AG04450 (cell line): Measurements from ENCODE around the gene HSPA4. TPM values are rescaled to one million over a fixed set of nuclear protein-coding genes. Genes with fewer than 3 reads are reported as not detected.
"Not testable (repeated sequence)": the region's sequence is repeated elsewhere in the genome, so short reads cannot be mapped to it uniquely, and the experiment has no call there.

Source experiments
- CTCF ChIA-PET: fragments of 300-600, 350-600 bp; formaldehyde crosslinking; extraction: SDS; loops from one replicate; lab custom pipeline; 2022; ENCODE audit warnings: antibody characterized with exemption, inconsistent platforms; lab: Charles Lee
- POLR2A ChIA-PET: fragments of 350-600 bp; formaldehyde crosslinking; extraction: SDS; loops from one replicate; lab custom pipeline; 2021; ENCODE audit warnings: antibody characterized with exemption, inconsistent platforms; lab: Yijun Ruan, JAX
- DNase-seq: peaks from one replicate; pipeline ENCODE4 v3.0.0-alpha.2; 2011; ENCODE audit warnings: low read depth, low spot score
- H3K27ac ChIP-seq: one replicate; pipeline ENCODE4 v1.5.1; 2012; ENCODE audit warnings: low read depth, low read length, control low read depth
- H3K27me3 ChIP-seq: one replicate; pipeline ENCODE4 v1.6.0; 2012; ENCODE audit warnings: low read length; ENCODE audit not compliant: control insufficient read depth, insufficient read depth
- H3K4me3 ChIP-seq: 2 replicates; pipeline ENCODE4 v1.5.1; 2011; ENCODE audit warnings: mild to moderate bottlenecking, low read depth, low read length, control low read depth
- H3K9me3 ChIP-seq: 2 replicates; pipeline ENCODE4 v1.5.1; 2012; ENCODE audit warnings: low read length; ENCODE audit not compliant: control insufficient read depth, insufficient read depth
- polyA plus RNA-seq: library from polyadenylated mRNA; depleted of rRNA; stranded (reverse); fragments of >200 nt; gene quantifications from 2 replicates; pipeline ENCODE4 v1.2.3, GENCODE V29; 2011
- TF ChIP-seq, protein P1 (sequence below): IDR thresholded peaks from 2 replicates; pipeline ENCODE4 v1.5.1; 2011; ENCODE audit warnings: low read depth, low read length, control low read depth, inconsistent platforms

Gene HSPA4
- polyA plus RNA-seq, 1 experiment = 96.9 TPM

DNA sequence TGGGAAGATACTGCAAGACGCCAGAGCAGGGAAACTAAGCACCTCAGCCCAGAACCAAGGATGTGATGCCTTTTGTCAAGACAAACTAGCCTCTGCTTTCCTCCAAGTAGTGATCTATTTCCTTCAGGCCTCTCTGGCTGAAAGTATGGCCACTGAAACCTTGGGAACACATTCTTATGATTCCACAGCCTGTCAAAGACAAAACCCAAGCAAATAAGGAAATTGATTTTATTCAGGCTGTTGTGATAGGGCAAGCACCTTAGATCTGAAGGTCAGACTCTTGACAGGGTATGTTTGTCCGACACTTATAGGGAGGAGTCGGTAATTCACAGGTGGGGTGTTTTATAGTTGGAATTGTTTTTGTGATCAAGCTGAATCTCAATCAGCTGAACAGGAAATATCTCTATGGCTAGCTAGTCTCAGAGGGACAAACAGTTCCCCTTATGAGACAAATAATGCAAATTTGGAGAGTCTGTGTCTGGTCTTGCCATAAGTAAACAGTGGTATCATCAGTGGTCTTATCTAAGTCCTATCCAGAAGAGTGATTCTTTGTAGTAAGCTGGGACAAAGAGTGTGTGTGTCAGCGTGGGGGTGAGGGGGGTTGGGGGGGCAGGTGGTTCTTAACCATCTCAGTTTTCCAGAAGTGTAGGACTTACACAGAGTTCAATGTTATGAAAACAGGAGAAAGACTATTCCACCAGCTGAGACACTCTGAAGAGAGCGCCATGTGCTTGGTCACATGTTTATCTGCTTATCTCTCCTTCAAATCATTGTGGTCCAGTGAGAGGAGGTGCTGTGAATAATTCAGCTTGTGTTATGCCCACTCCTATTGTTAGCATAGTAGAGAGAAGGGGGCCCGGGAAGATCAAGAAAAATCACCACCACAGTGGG is 18.7 kb upstream of the HSPA4 start:
- no peaks in the 10 kb centered on the region for H3K27me3 ChIP-seq
- POLR2A ChIA-PET = no interaction called here
- CTCF ChIA-PET = interaction anchor here (0.6 kb wide), 1 partner anchor 194 kb away, joined by 6 read pairs; no protein-coding TSS in a partner anchor
- H3K9me3 ChIP-seq = no peaks in the 10 kb centered on the region
- TF ChIP-seq, protein P1, sequence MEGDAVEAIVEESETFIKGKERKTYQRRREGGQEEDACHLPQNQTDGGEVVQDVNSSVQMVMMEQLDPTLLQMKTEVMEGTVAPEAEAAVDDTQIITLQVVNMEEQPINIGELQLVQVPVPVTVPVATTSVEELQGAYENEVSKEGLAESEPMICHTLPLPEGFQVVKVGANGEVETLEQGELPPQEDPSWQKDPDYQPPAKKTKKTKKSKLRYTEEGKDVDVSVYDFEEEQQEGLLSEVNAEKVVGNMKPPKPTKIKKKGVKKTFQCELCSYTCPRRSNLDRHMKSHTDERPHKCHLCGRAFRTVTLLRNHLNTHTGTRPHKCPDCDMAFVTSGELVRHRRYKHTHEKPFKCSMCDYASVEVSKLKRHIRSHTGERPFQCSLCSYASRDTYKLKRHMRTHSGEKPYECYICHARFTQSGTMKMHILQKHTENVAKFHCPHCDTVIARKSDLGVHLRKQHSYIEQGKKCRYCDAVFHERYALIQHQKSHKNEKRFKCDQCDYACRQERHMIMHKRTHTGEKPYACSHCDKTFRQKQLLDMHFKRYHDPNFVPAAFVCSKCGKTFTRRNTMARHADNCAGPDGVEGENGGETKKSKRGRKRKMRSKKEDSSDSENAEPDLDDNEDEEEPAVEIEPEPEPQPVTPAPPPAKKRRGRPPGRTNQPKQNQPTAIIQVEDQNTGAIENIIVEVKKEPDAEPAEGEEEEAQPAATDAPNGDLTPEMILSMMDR = no peak
- no peak overlapping the region for H3K27ac ChIP-seq
- no peak for DNase-seq
- H3K4me3 ChIP-seq = no peak overlapping the region

DNA sequence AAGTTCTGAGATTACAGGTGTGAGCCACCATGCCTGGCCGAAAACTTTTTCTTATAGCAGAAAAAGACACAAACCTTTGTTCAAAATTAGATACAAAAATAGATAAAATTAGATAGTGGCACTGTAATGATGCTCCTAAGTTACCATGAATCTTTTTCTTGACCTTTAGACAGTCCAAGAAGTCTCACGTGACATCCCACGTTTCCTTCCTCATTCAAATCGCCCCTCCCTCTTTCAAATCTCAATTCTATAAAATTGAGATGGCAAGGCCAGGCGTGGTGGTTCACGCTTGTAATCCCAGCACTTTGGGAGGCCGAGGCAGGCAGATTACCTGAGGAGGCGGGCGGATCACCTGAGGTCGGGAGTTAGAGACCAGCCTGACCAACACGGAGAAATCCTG is 17.7 kb upstream of the HSPA4 start:
- DNase-seq = no peak
- no peaks in the 10 kb centered on the region for H3K9me3 ChIP-seq
- H3K27ac ChIP-seq = no peak overlapping the region
- H3K4me3 ChIP-seq = no peak overlapping the region
- CTCF ChIA-PET = no interaction called here
- POLR2A ChIA-PET = no interaction called here
- TF ChIP-seq, protein P1 = no peak
- H3K27me3 ChIP-seq = no peaks in the 10 kb centered on the region

DNA sequence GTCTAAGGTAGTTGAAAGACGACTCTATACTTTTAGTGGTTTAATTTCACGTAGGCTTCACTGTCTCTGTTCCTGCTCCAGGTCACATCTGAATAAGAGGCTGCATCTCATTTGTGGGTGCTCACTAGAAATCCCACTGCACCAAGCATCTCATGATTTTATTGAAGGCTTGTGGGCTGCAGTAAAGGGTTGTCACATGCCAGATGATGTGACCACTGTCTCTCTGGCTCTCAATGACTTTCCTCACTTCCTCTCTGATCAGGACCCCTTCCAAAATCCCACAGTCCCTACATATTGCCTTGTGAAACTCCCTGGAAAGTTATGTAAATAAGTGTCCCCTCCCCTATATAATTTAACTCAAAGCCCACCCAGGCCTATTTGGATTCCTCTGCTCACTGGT is 16.6 kb upstream of the HSPA4 start:
- H3K9me3 ChIP-seq = no peaks in the 10 kb centered on the region
- POLR2A ChIA-PET = no interaction called here
- DNase-seq = no peak
- no peak overlapping the region for H3K4me3 ChIP-seq
- CTCF ChIA-PET = no interaction called here
- no peak overlapping the region for H3K27ac ChIP-seq
- TF ChIP-seq, protein P1 = no peak
- H3K27me3 ChIP-seq = no peaks in the 10 kb centered on the region

DNA sequence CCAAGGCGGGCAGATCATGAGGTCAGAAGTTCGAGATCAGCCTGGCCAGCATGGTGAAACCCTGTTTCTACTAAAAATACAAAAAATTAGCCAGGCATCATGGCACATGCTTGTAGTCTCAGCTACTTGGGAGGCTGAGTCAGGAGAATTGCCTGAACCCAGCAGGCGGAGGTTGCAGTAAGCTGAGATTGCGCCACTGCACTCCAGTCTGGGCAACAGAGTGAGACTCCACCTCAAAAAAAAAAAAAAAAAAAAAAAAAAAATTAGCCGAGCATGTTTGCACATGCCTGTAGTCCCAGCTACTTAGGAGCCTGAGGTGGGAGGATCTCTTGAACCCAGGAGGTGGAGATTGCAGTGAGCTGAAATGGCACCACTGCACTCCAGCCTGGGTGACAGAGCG is 15.1 kb upstream of the HSPA4 start:
- POLR2A ChIA-PET = interaction anchor here (0.6 kb wide), 1 partner anchor 12 kb away, joined by 3 read pairs; no protein-coding TSS in a partner anchor
- H3K27me3 ChIP-seq, H3K9me3 ChIP-seq, H3K27ac ChIP-seq, H3K4me3 ChIP-seq, CTCF ChIA-PET, DNase-seq: not testable (repeated sequence)

DNA sequence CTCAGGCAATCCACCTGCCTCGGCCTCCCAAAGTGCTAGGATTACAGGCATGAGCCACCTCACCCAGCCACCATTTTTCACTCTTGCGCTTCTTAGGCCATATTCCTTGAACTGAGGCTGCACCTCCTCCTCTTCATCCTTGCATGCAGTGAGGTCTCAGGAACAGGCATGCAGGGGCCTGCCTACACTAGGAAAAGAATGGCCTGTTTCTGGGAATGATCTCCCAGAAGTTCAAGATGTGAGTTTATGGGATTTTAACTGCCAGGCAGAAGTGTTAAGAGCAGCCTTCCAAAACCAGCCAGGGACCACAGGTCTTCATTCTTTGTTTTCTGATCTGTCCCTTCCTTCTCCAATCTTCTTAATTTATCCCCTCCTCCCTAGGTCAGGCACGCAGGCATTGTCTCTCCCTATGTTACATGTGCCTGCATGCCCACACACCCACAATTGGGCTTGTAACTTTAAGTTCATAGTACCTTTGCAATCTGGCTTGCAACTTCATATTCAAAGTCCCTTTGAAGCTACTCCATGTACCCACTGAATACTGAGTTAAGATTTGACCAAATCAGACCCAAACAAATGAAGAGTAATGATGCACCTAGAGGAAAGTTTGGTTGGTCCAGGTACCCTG is 10.5 kb upstream of the HSPA4 start:
- Histone ChIP-seq H3K4me3 (no peak overlapping the region), H3K9me3 (no peaks in the 10 kb centered on the region), H3K27me3 (no peaks in the 10 kb centered on the region), H3K27ac (no peak overlapping the region)
- ChIA-PET CTCF (no interaction called here), POLR2A (no interaction called here)
- DNase-seq = no peak
- TF ChIP-seq, protein P1 = no peak
